ENCODE results near the gene EHD4.
A peak's percentile ranks its signal among the peaks of the same experiment; 100 is the strongest.

Gene EHD4

DNA sequence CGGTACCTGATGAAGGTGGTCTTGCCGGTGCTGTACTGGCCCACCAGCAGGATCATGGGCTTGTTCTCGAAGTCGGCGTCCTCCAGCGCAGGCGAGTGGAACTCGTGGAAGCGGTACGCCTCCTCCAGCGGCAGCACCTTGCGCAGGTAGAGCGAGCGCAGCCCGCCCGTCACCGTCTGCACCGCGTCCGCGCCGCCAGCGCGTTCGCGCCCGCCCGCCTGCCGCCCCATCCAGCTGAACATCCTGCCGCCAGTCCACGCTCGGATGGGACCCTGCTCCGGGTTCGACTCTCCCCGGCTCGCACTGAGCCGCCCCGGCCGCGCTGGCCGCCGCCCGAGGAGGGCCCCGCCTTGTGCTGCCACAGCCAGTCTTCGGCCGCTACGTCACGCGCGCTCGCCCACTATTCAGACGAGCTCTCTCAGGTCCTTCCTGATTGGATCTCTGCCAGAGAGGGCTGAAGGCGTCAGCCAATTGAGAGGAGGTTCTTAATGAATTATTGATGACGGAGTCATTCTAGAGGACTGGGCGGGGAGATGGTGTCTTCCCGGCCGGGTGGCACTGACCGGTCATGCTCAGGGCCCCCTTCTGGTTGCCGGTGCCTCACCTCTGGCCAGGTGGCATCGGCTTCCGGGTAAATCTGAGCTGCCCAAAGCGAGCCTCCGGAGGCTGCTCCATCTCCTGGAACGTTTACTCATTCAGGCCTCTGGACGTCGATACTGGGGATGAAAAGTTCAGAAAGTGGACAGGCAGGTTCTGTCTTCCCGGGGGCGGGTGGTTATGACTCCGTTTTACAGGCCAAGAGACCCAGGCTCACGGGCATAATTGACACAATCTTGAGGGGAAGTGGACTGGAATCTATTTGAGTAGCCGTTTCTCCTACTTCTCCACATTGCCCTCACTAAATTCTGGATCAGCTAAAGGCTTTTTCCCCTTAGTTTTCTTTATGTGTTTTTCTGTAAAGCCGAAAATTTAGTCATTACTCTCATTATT lies at the start of gene EHD4:
Gene EHD4, minus strand, starts transcription at position 305 of the 990 bp plus-strand sequence. Its CDS starts 63 bp downstream, at position 242.
- FAIRE-seq = peak; percentile 26

DNA sequence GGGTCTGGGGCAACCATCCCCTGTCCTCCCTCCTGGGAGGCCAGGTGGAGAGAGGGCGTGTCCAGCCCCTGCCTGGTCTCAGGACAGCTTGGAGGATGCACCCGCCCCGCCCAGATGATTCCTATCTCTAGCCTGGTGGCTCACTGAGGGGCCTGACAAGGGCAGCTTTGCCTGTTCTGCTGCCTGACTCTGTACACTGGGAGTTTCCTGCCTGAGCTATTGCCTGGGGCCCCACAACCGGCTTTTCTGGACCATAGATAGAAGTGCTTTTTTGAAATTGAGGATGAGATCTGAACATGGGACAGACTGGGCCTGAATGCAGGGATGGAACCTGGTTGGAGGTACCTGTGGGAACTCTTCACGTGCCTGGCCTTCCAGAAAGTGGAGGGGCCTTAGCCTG lies 49.2 kb upstream of the EHD4 start:
- FAIRE-seq = no peak

DNA sequence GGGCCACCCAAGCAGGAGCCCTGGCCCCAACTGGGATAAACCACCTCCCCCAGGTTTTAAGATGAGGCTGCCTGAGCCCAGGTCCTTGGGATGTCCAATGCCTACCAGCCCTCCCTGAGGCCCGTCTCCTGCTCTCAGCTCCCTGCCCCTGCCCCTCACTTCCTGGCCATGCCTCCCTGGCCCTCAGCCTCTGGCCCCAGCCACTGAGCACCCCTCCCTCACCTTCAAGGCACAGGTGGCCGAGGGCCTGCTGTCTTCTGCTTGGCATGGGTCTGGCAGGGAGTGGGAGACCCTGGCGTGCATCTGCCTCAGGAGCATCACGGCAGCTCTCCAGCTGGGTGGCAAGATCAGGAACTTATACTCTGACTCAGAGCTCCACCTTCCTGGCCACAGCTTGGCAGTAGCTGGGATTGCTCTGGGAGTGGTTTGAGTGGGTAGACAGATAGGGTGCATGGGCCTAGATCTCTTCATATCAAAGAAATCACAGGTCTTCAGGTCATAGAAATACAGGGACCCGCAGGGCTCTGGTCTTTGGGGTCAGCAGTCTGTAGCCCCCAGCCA lies 48.4 kb upstream of the EHD4 start, which contains the start of gene PLA2G4E:
Gene PLA2G4E, minus strand, starts transcription at position 330 of the 561 bp plus-strand sequence. Its CDS starts 12 bp downstream, at position 318.
- no peak for FAIRE-seq

DNA sequence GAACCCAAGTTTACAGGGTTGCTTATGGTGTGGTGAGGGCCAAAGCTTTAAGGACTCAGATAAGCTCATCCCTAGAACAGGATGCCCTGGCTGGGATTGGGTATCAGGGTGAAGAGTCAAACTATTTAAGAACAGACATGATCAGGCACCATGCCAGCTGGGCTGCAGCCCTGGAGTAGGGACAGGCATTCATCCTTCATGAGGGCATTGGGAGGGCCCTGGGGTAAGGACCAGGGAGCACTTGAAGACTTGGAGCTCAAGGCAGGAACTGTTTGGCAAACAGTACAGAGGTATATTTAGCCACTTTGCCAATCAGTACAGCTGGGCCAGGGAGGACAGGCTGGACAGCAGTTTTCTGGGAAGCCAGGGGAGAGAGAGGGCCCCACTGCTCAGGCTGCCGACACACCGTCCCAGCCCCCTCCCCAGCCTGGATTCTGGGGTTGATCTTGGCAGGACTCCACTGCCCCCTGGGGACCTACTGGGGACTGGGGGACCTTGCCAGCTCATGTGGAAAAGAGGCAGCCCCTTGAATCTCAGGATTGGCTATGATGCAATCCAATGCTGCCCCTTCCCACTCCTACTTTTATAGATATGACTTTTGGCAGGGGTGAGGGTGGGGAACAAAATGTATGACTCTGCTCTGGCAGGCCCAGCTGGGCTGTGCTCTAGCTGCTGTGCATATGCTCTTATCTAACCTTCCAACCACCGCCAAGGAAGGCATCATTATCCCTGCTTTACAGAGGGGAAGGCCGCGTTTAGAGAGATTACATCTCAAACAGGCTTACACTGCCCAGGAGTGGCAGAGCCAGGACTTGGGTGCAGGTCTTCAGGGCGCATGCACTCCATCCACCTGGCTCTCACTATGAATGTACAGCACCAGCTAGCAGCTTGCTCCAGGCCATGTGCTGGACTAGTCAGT lies 46.2 kb upstream of the EHD4 start:
- no peak for FAIRE-seq

DNA sequence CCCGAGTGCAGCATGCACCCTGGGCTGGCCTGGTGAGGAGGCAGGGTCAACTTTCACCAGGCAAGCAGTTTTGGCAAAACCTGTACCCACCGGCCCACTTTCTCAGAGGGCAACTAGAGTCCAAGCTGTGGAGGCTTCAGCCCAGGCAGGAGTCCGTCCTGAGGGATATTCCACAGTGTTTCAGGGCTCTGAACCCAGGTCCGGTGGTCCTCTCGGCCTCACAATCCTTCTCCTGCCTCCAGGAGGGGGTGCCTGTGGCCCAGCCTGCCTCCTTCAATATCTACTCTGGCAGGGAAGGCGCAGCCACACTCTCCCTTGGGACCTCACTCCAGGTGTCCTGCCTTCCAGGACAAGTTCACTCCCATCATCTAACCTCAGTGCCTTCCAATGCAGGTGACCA lies 44.6 kb upstream of the EHD4 start:
- no peak for FAIRE-seq

DNA sequence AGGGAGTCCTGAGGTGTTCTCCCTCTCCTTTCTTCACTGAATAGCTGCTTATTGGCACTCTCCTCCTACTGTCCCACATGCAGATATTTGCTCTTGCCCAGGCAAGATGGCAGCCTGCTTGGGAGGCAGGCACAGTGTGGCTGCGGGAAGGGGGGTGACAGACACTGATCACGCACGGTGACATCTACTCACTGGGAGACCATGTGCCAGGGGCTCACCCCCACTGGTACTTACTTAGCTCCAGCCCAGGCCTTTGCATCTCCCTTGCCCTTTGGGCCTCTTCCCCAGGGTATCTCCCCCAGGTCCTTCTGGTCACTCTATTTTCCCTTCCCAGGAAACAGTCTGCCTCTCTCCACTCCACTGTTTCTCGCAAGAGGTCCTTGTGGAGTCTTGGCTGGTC lies 42.0 kb upstream of the EHD4 start:
- FAIRE-seq = no peak

DNA sequence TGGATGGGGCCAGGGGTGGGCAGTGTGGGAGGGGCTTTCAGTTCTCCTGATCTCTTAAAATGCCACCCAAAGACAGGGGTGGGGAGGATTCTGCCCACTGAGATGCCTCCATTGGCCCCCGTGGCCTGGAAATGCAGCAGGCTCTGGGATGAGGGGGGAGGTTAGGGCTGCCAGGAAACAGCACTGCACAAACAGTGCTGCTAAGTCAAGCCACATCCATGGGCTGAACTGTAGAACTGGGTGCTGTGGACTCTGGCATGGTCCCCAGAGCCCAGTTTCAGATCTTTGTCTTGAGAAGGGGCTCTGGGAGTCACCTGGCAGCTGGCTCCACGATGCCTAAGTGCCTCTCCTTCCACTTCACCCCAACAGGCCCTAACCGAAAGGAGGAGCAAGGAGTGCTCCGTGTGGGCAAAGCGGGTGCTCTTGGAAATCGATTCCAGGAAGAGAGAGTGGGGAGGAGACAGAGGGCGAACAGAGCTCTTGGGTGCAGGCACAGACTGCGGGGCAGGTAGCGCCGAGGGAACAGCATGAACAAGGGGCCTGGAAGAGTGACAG lies 40.6 kb upstream of the EHD4 start:
- FAIRE-seq = no peak

DNA sequence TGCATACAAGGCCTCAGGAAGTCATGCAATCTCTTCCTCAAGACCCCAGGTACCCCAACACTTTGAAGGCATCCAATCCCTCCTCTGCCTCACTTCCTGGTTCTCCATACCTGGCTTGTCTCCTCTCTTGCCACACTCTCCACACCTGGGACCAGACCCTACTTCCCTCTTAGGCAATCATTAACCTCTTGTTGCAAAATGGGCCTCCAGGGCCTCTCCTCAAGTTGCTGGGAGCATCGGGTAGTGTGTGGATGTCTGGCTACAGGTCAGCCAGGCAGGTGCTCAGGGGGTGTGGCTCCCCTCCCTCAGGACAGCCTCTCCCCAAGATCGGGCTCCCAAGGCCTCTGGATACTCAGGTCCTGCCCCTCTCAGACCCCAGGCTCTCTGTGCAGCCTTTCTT lies 39.9 kb upstream of the EHD4 start:
- no peak for FAIRE-seq

DNA sequence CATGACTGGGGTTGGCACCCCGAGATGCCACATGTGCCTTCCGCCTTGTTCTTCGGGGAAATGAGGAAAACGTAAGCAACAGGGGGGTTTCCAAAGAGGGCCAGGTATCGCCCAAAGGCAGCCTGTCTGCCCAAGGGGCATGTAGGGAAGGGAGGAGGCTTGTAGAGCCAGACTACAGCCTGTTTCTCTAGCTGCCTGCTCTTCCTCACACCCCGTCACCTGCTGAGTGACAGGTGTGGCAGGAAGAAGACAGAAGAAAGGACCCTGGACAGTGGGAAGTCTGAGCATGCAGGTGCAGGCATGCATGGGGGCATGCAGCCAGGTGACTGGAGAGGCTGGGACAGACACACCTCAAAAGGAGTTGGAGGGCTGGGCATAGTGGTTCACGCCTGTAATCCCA lies 38.7 kb upstream of the EHD4 start:
- no peak for FAIRE-seq

DNA sequence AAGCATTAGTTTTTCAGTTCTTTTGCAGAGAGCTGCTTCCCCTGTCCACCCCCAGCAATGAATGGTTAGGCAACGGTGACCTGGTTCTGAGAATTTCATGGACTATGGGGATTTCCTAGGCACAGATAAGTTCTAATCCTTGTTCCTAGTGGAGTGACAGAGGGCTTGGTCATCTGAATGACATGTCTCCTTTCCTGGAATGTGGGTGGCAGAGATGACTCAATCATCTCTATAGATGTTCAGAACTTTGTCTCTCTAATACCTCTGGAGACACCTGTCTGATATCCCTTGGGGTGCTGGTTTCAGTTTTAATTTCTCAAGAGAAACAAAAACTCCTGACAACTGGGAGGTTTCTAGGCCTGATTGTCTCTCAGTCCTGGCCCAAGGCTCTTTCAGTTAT lies 38.1 kb upstream of the EHD4 start:
- no peak for FAIRE-seq

DNA sequence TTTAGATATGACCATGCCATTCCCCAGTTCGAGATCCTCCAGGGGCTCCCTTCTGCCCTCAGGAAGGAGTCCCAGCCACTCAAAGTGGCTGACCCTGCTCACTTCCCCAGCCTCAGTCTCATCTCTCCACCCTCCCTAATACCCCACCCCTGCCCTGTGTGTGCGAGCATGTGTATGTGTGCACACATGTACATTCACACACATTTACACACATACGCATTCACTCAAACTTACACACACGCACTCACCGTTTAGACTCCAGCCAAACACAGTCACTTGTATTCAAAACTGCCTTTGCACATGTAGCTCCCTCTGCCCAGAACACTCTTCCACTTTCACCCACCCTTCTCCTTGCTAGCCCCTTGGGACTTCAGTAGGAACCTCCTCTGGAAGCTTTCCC lies 37.1 kb upstream of the EHD4 start:
- no peak for FAIRE-seq

DNA sequence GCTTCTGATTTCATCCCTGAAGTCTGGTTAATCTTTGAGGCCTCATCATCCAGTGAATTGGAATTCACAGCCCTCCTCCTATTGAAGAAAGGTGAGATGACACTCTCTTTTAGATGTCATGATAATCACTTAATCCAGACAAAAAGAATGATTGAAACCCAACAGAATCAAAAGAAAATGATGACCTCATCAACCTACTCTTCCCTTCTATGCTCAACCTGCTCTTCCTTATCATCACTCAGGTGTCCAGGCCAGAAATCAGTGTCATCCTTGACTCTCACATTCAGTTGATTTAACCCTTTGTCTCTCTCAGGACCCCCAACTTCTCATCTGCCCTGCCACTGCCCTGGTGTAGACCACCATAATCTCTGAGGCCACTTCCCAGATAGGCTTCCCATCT lies 36.7 kb upstream of the EHD4 start:
- no peak for FAIRE-seq

DNA sequence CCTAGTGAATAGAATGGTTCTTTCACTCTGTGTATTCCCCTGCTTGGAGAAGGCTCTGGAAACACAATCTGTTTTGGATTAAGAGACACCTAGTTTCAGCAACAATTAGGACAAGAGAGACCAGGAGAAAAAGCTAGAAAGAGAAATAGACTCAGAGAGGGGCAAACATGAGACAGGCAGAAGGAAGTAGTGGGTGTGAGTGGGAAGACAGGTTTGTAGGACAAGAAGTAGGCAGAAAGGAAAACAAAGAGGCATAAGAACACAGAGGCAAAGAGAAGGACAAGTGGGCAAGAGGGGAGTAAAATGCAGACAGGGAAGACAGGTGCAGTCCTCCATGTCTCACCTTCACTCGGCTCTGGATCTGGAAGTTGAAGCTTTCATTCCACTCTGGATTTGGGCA lies 35.0 kb upstream of the EHD4 start:
- no peak for FAIRE-seq

DNA sequence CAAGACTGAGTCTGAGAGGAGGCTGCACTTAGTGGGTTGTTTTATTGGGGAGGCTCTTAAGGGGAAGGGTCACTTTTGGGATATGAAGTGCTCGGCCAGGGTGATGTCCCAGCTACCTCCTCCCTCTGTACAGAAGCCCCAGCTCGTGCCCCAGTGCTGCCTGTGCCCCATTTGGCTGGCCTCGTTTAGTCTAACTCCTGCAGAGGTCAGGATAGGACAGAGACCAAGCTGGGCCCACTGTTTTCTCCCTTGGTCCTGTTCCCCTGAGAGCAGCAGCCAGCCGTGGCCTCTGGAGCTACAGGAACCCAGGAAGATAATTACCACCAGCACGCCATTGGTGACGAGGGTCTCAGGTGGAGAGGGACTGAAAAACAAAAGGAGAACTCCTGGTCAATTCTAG lies 30.0 kb upstream of the EHD4 start:
- no peak for FAIRE-seq

DNA sequence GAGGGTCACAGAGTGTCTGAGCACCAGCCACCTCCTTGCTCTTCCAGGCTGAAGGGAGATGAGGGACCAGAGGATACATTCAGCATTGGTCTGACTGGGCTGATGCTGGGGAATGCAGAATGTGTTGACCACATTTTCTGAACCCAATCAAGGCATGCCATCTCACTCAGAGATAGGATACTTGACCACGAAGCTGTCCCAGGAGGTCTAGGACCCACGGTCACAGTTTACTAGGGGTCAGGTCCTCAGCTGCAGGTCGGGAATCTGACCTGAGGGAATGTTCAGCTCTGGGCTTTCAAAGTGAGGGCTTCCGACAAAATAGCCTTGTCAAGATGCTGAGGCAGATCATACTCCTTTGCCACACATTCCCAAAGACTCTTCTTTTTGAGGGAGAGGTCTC lies 28.9 kb upstream of the EHD4 start:
- no peak for FAIRE-seq

DNA sequence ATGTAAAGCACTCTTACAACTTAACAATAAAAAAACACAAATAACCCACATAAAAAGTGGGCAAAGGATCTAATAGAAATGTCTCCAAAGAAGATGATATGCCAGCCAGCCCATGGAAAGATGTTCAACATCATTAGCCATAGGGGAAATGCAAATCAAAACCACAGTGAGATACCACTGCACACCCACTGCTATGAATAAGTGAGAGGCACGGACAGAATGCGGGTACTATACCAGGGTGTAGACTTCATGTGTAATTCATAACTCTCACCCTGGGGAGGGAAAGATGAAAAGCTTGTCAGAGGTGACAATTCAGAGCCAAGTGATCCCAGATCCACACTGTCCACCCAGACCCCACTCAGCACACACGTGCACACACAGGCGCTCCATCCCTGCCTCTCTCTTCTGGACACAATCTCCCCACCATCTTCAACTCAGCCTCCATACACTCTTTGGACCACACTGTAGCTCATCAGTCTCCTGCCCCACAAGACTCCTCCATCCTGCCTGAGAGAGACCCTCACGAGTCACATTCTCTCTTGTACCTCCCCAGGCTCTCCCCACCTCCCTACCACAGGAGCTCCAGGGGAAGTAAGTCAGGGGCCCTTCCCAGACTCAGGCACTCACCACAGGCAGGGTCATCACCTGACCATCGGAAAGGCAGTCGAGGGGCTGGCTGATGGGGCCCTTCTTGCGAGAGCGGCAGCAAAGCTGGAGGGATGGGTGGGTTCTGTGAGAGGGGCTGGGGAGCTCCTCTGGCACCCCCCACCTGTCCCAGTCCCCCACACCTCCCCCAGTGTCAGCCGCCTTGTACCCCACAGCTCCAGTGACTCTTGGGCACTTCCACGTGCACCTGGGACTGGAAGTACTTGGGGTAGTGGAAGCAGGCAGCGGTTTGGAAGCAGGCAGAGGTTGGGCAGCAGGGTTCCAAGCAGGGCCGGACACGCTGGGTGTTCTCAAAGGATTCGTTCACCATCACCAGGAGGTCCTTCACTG lies 27.2 kb upstream of the EHD4 start:
- no peak for FAIRE-seq

DNA sequence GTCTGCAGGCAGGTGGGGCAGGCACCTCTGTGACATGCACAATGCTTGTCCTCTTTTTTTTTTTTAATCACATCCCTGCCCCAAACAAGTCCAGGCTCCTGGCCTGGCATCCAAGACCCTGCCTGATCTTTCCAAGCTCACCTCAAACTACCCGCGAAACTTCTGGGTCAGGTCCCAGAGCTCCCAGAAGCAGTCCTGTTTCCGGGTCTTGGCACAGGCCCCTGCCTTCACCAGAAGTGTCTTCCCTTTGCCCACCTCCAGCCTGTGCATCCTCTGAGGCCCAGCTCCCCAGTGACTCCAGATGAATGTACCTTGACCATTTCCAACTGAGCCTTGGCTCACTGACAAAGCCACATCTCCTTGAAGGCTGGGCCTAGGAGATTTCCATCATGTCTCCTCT lies 25.5 kb upstream of the EHD4 start:
- no peak for FAIRE-seq

DNA sequence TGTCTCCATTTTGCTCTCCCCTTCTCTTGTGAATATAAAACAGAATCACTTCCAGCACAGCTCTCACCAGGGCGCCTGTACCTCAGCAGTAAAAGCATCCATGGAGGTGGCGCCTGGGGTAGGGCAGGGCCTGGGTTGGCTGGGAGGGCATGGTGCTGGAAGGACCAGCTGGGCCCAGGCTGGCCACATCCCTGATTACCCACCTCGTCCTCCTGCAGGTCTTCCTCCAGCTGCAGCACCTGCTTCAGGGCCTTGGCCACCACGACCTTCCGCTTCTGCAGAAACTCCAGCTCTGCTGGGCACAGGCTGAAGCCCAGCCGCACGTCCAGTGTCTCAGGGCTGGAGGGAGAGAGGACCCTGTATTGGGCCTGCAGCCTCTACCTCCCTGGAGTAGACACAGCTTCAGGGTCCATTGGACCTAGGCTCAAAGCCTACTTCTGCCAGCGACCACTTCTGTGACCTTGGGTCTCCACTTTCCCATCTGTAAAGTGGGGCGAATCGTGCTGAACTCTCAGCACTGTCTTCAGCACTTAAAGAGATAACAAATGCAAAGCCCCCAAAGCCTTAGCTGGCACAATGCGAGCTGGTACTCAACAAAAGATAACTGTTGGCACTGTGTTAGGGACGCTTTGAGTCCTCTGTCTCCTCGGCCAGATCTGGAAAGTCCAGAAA lies 24.7 kb upstream of the EHD4 start:
- no peak for FAIRE-seq

DNA sequence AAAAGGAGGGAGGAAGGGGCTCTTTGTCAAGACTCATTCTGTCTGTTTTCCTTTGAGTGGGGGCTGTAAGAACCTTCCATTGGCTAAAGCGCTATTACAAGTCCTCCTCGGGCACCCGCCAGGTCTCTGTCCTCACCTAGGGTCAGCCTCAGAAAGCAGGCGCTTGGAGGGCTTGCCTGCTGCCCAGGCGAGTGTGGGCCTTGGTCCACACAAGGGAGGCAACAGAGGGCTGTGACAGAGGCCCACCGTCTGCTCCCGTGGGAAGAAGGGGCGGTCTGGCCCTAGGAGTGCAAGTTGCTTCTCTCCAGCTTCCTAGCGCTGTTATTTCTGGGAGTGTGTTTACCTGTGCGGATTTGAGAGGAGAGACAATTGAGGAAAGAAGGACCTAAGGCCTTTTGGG lies 24.0 kb upstream of the EHD4 start:
- no peak for FAIRE-seq

DNA sequence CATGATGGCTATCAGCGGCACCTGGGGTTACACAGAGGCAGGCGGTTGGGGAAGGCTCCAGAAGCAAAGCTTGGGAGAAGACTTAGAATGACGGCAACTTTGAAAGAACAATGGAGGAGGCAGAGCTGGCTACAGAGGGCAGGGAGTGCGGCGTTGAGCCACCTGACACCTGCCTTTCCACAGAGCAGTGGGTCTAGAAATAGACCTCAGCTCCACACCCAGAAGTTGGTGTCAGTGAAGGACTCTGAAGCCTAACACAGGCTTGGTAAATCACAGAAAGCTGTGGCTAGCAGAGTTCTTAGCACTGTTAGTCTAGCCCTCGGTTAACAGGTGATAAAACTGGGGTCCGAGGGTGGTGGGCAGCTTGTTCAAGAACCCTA lies 23.1 kb upstream of the EHD4 start:
- FAIRE-seq = no peak

Measured in endometrium (tissue), 2 donors.